ENCODE measurements around the gene ZFYVE28. TPM values are rescaled to one million over a fixed set of nuclear protein-coding genes. Genes with fewer than 3 reads are reported as not detected.

ZFYVE28 gene
- total RNA-seq, 2 experiments from 2014 or later = 26.2 to 28.0 TPM

- Histone ChIP-seq H3K4me3 (ENCODE audit: low read length) (peak overlapping the region; percentile 58), H3K27ac (ENCODE audit: low read depth in 1 of 2, low read length in 2 of 2) (no peak overlapping the region), H3K9me3 (ENCODE audit: control insufficient read depth in 1 of 2, insufficient read depth in 1 of 2, low read length in 2 of 2) (no peaks in the 10 kb centered on the region), H3K4me1 (ENCODE audit: insufficient read depth, low read length) (peaks cover 71% of the 10 kb centered on the region), H3K36me3 (ENCODE audit: insufficient read depth, low read length) (no peaks in the 10 kb centered on the region), H3K27me3 (ENCODE audit: control insufficient read depth in 1 of 2, insufficient read depth in 2 of 2, low read length in 2 of 2) (peaks cover 9 to 11% of the 10 kb centered on the region in 2 experiments)
- Mint-ChIP-seq H3K4me3 (peak overlapping the region; percentile 89), H3K27ac (peak overlapping the region; percentile 94), H3K36me3 (ENCODE audit: low read depth) (no peaks in the 10 kb centered on the region), H3K9me3 (no peaks in the 10 kb centered on the region), H3K4me1 (ENCODE audit: low read depth) (peaks cover 61% of the 10 kb centered on the region), H3K27me3 (peaks cover 22% of the 10 kb centered on the region)
- intact Hi-C loops (cut with DNase I, micrococcal nuclease) = loop anchor here in 1 of 2 experiments (5.0 to 10.0 kb wide), 3 partner anchors 134 to 702 kb away; partner anchors contain the start of genes LETM1 and SLBP
- ATAC-seq (ENCODE audit: poor library complexity) (no peak), DNase-seq (peak in 6 of 14 experiments; percentile 16 to 71 (median 32))
- TF ChIP-seq CTCF (IDR thresholded peaks at IDR 0.05) = no peak
- ChIA-PET CTCF (interaction anchor here (2.1 to 2.5 kb wide), 2 partner anchors 135 to 196 kb away, joined by 5 to 6 read pairs; no protein-coding TSS in a partner anchor), POLR2A (interaction anchor here (1.6 to 2.0 kb wide), 2 partner anchors 155 to 175 kb away, joined by 5 to 9 read pairs; partner anchors contain the start of genes HAUS3, MXD4 and POLN)
Measured at GRCh38 chr4:2416564-2417225, 1.8 kb downstream of the ZFYVE28 start.

GRCh38 chr4:2415881-2416563 is 2.4 kb downstream of the ZFYVE28 start:
- DNase-seq (no peak), ATAC-seq (ENCODE audit: poor library complexity) (no peak)
- intact Hi-C loops (cut with DNase I, micrococcal nuclease) = loop anchor here in 1 of 2 experiments (2.0 to 10.0 kb wide), 4 partner anchors 49 to 701 kb away; partner anchors contain the start of genes LETM1 and SLBP
- no peak overlapping the region for H3K27ac ChIP-seq (ENCODE audit: low read depth in 1 of 2, low read length in 2 of 2)
- Mint-ChIP-seq H3K27me3 (peaks cover 19% of the 10 kb centered on the region), H3K4me1 (ENCODE audit: low read depth) (peaks cover 68% of the 10 kb centered on the region), H3K36me3 (ENCODE audit: low read depth) (no peaks in the 10 kb centered on the region), H3K9me3 (no peaks in the 10 kb centered on the region), H3K27ac (peak overlapping the region; percentile 94), H3K4me3 (peak overlapping the region; percentile 89)
- peaks cover 9 to 10% of the 10 kb centered on the region in 2 experiments for H3K27me3 ChIP-seq (ENCODE audit: control insufficient read depth in 1 of 2, insufficient read depth in 2 of 2, low read length in 2 of 2)
- peaks cover 78% of the 10 kb centered on the region for H3K4me1 ChIP-seq (ENCODE audit: insufficient read depth, low read length)
- no peaks in the 10 kb centered on the region for H3K36me3 ChIP-seq (ENCODE audit: insufficient read depth, low read length)
- H3K9me3 ChIP-seq (ENCODE audit: control insufficient read depth in 1 of 2, insufficient read depth in 1 of 2, low read length in 2 of 2) = no peaks in the 10 kb centered on the region
- POLR2A ChIA-PET = interaction anchor here (0.8 to 2.0 kb wide), 6 partner anchors 23 to 174 kb away, joined by 3 to 10 read pairs (median 5); partner anchors contain the start of genes FAM193A, HAUS3, MXD4 and POLN
- CTCF ChIA-PET = interaction anchor here (0.8 to 2.5 kb wide), 4 partner anchors 26 to 196 kb away, joined by 3 to 6 read pairs (median 4); no protein-coding TSS in a partner anchor
- H3K4me3 ChIP-seq (ENCODE audit: low read length) = peak overlapping the region; percentile 58
- no peak for TF ChIP-seq CTCF (IDR thresholded peaks at IDR 0.05)

DNA sequence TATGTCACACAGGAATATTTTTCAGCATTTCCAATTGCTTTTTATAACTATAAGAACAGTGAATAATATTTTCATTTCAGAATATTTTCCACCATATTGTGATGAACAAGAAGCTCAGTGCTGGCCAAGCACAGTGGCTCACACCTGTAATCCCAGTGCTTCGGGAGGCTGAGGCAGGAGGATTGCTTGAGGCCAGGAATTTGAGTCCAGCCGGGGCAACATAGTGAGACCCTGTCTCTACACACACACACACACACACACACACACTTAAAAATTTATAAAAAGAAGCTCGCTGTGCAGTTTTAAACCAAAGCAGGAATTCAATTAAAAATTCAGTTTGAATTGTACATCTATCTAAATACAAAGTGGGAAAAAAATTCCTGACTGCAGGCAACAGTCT is 3.2 kb downstream of the ZFYVE28 start:
- Histone ChIP-seq H3K9me3 (ENCODE audit: control insufficient read depth in 1 of 2, insufficient read depth in 1 of 2, low read length in 2 of 2) (no peaks in the 10 kb centered on the region), H3K4me1 (ENCODE audit: insufficient read depth, low read length) (peaks cover 84% of the 10 kb centered on the region), H3K36me3 (ENCODE audit: insufficient read depth, low read length) (no peaks in the 10 kb centered on the region), H3K27ac (ENCODE audit: low read depth in 1 of 2, low read length in 2 of 2) (no peak overlapping the region), H3K4me3 (ENCODE audit: low read length) (no peak overlapping the region), H3K27me3 (ENCODE audit: control insufficient read depth in 1 of 2, insufficient read depth in 2 of 2, low read length in 2 of 2) (peaks cover 6 to 9% of the 10 kb centered on the region in 2 experiments)
- ATAC-seq (ENCODE audit: poor library complexity) (no peak), DNase-seq (no peak)
- intact Hi-C loops (cut with DNase I, micrococcal nuclease) = loop anchor here in 1 of 2 experiments (2.0 to 10.0 kb wide), 4 partner anchors 48 to 700 kb away; partner anchors contain the start of genes LETM1 and SLBP
- Mint-ChIP-seq H3K27ac (peak overlapping the region; percentile 94), H3K4me1 (ENCODE audit: low read depth) (peaks cover 72% of the 10 kb centered on the region), H3K27me3 (peaks cover 11% of the 10 kb centered on the region), H3K9me3 (no peaks in the 10 kb centered on the region), H3K36me3 (ENCODE audit: low read depth) (no peaks in the 10 kb centered on the region), H3K4me3 (peak overlapping the region; percentile 74)
- POLR2A ChIA-PET = interaction anchor here (0.8 to 2.0 kb wide), 7 partner anchors 22 to 173 kb away, joined by 3 to 10 read pairs (median 5); partner anchors contain the start of genes FAM193A, HAUS3, MXD4 and POLN
- CTCF ChIA-PET = interaction anchor here (0.8 to 2.5 kb wide), 4 partner anchors 26 to 195 kb away, joined by 3 to 6 read pairs (median 4); no protein-coding TSS in a partner anchor
- TF ChIP-seq CTCF (IDR thresholded peaks at IDR 0.05) = no peak

Data from CD4-positive, alpha-beta T cell (primary cell).